Epidermal melanocyte (primary cell): Measurements from ENCODE around the gene C1QL1.
A peak's percentile ranks its signal among the peaks of the same experiment; 100 is the strongest.

Experiments
- DNase-seq: peaks from one replicate; pipeline ENCODE4 v3.0.0; 2011; ENCODE audit warnings: low spot score; ENCODE audit not compliant: insufficient read length

Gene C1QL1

GRCh38 chr17:44968225-44969143, at the start of gene C1QL1:
Gene C1QL1 (minus strand): TSS chr17:44968303. CDS start chr17:44968048, 255 bp downstream.
- peak; percentile 99 for DNase-seq

GRCh38 chr17:45016823-45017222, 48.7 kb upstream of the C1QL1 start:
- DNase-seq = no peak

- DNase-seq = no peak
Observed at GRCh38 chr17:45016237-45016636, 48.1 kb upstream of the C1QL1 start.

GRCh38 chr17:45013021-45013997, 45.2 kb upstream of the C1QL1 start:
- no peak for DNase-seq

GRCh38 chr17:45011767-45012166, 43.7 kb upstream of the C1QL1 start:
- no peak for DNase-seq

GRCh38 chr17:45009676-45010467, 41.8 kb upstream of the C1QL1 start:
- no peak for DNase-seq

- DNase-seq = no peak
Observed at GRCh38 chr17:45008216-45008615, 40.1 kb upstream of the C1QL1 start.

GRCh38 chr17:45006927-45007461, 38.9 kb upstream of the C1QL1 start:
- no peak for DNase-seq

- DNase-seq = no peak
Observed at GRCh38 chr17:45005700-45006099, 37.6 kb upstream of the C1QL1 start.

GRCh38 chr17:45004388-45004787, 36.3 kb upstream of the C1QL1 start:
- no peak for DNase-seq

- DNase-seq = no peak
Observed at GRCh38 chr17:45003877-45004276, 35.8 kb upstream of the C1QL1 start.

- no peak for DNase-seq
Observed at GRCh38 chr17:45001310-45001709, 33.2 kb upstream of the C1QL1 start.

- DNase-seq = no peak
Observed at GRCh38 chr17:44999433-44999832, 31.3 kb upstream of the C1QL1 start.

- no peak for DNase-seq
Observed at GRCh38 chr17:44998646-44999045, 30.5 kb upstream of the C1QL1 start.

- DNase-seq = no peak
Observed at GRCh38 chr17:44997733-44998520, 29.8 kb upstream of the C1QL1 start.

- no peak for DNase-seq
Observed at GRCh38 chr17:44996304-44996703, 28.2 kb upstream of the C1QL1 start.

GRCh38 chr17:44995436-44996001, 27.4 kb upstream of the C1QL1 start:
- no peak for DNase-seq

- DNase-seq = no peak
Observed at GRCh38 chr17:44992242-44992939, 24.3 kb upstream of the C1QL1 start.

GRCh38 chr17:44990994-44991393, 22.9 kb upstream of the C1QL1 start:
- no peak for DNase-seq
